Measurements from ENCODE around the gene LRRC43. TPM values are rescaled to one million over a fixed set of nuclear protein-coding genes. Genes with fewer than 3 reads are reported as not detected.

The LRRC43 gene
- total RNA-seq, 2 donors from 2014 or later, result 2.3 TPM; not detected in 1

DNA sequence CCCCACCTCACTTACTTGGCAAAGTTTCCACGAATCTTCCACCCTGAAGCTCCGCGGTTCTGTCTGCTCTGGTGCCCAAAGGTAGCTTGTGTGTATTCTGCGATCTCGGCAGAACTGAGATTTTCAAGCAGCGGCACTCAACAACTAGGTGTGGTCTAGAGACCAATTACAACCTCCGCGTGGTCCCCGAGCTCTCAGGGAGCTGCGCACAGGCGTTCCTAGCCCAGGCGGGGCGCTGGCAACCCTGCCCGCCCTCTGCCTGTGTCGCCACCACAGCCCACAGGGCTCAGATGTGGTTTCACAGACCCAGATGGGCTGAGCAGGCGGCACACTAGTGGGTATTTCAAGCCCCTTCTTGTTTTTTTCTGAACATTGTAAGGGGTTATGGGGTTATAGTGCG is 44.4 kb downstream of the LRRC43 start:
- H3K36me3 ChIP-seq (replicated peaks in 1 of 2; ENCODE audit: insufficient read depth in 1 of 2, low read depth in 2 of 2), result peaks cover 0 to 8% of the 10 kb centered on the region in 2 donors
- no peaks in the 10 kb centered on the region for H3K9me3 ChIP-seq
- DNase-seq (no peak), ATAC-seq (no peak)
- intact Hi-C loops (cut with DNase I), result no loop called here
- H3K27ac ChIP-seq, result no peak overlapping the region
- TF ChIP-seq CTCF (IDR thresholded peaks at IDR 0.05) (no peak), POLR2A (IDR thresholded peaks at IDR 0.05) (no peak)
- H3K27me3 ChIP-seq, result no peaks in the 10 kb centered on the region
- H3K4me3 ChIP-seq, result no peak overlapping the region
- 87 to 95% methylated on average over 17 of the region's 17 CpGs for WGBS, 2 donors
- H3K4me1 ChIP-seq, result peaks cover 26% of the 10 kb centered on the region

DNA sequence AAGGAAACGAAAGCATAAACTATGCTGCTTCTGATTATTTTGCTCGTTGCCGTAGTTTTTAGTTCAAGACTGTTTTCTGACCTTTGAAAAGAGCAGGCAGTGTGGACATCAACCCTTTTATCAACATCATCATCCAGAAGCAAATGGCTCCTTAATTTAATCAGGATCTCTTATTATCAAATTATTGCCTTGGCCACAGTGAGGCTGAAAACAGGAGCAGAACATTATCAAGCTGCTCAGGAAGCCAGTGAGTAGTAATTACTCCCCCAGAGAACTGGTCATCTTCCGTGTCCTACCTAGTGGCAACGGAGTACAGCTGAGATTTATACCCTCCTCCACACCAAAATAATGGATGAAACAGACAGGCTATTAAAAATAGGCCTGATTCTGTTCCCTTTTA is 45.2 kb downstream of the LRRC43 start:
- ATAC-seq (no peak), DNase-seq (no peak)
- 86 to 93% methylated on average over 5 of the region's 5 CpGs for WGBS, 2 donors
- Histone ChIP-seq H3K9me3 (no peaks in the 10 kb centered on the region), H3K36me3 (replicated peaks in 1 of 2; ENCODE audit: insufficient read depth in 1 of 2, low read depth in 2 of 2) (peaks cover 0 to 12% of the 10 kb centered on the region in 2 donors), H3K4me1 (peaks cover 26% of the 10 kb centered on the region), H3K27ac (no peak overlapping the region), H3K4me3 (no peak overlapping the region), H3K27me3 (no peaks in the 10 kb centered on the region)
- intact Hi-C loops (cut with DNase I), result no loop called here
- TF ChIP-seq CTCF (IDR thresholded peaks at IDR 0.05), result no peak
- TF ChIP-seq POLR2A (IDR thresholded peaks at IDR 0.05), result no peak

- no peak for ATAC-seq
- no peak overlapping the region for H3K27ac ChIP-seq
- no peak for TF ChIP-seq POLR2A (IDR thresholded peaks at IDR 0.05)
- TF ChIP-seq CTCF (IDR thresholded peaks at IDR 0.05), result no peak
- no peaks in the 10 kb centered on the region for H3K9me3 ChIP-seq
- intact Hi-C loops (cut with DNase I), result no loop called here
- H3K27me3 ChIP-seq, result no peaks in the 10 kb centered on the region
- no peak for DNase-seq
- H3K36me3 ChIP-seq (replicated peaks in 1 of 2; ENCODE audit: insufficient read depth in 1 of 2, low read depth in 2 of 2), result peaks cover 0 to 15% of the 10 kb centered on the region in 2 donors
- H3K4me3 ChIP-seq, result no peak overlapping the region
- peaks cover 8% of the 10 kb centered on the region for H3K4me1 ChIP-seq
- 67 to 81% methylated on average over 5 to 6 of the region's 6 CpGs for WGBS, 2 donors
These were observed 47.9 kb downstream of the LRRC43 start for GRCh38 chr12:122230798-122231197.

- no peak for ATAC-seq
- H3K4me3 ChIP-seq, result no peak overlapping the region
- no peaks in the 10 kb centered on the region for H3K27me3 ChIP-seq
- intact Hi-C loops (cut with DNase I), result no loop called here
- H3K36me3 ChIP-seq (replicated peaks in 1 of 2; ENCODE audit: insufficient read depth in 1 of 2, low read depth in 2 of 2), result peaks cover 0 to 16% of the 10 kb centered on the region in 2 donors
- WGBS, 2 donors, result 93 to 96% methylated on average over 3 to 10 of the region's 10 CpGs
- no peak overlapping the region for H3K27ac ChIP-seq
- no peaks in the 10 kb centered on the region for H3K9me3 ChIP-seq
- TF ChIP-seq CTCF (IDR thresholded peaks at IDR 0.05) (no peak), POLR2A (IDR thresholded peaks at IDR 0.05) (no peak)
- DNase-seq, result no peak
- no peaks in the 10 kb centered on the region for H3K4me1 ChIP-seq
These were observed 49.8 kb downstream of the LRRC43 start for GRCh38 chr12:122232691-122233090.

DNA sequence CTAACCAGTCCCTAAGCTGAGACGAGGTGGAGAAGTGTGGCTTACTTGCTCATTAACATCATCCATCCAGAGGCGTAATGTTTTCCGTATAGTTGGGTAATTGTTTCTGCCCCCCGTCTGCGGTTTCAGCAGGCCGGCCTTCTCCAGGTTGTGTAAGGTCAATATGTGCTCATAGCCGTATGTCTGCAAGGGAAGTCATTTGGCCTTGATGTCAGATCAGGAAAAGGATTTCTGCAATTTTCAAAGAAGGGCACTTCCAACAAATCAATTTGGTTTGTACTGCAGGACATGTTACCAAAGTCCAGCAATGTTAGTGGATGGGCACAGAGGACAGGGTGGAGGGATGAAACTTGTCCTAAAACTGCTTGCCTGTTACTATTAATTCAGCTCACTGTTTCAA is 52.8 kb downstream of the LRRC43 start:
- Histone ChIP-seq H3K27ac (no peak overlapping the region), H3K9me3 (no peaks in the 10 kb centered on the region), H3K4me1 (no peaks in the 10 kb centered on the region), H3K4me3 (no peak overlapping the region), H3K36me3 (replicated peaks in 1 of 2; ENCODE audit: insufficient read depth in 1 of 2, low read depth in 2 of 2) (peaks cover 0 to 17% of the 10 kb centered on the region in 2 donors), H3K27me3 (no peaks in the 10 kb centered on the region)
- 79 to 89% methylated on average over 7 of the region's 7 CpGs for WGBS, 2 donors
- ATAC-seq, result no peak
- TF ChIP-seq POLR2A (IDR thresholded peaks at IDR 0.05) (no peak), CTCF (IDR thresholded peaks at IDR 0.05) (no peak)
- intact Hi-C loops (cut with DNase I), result no loop called here
- no peak for DNase-seq
